HepG2 (cell line): ENCODE results near the gene LLGL2. TPM values are rescaled to one million over a fixed set of nuclear protein-coding genes. Genes with fewer than 3 reads are reported as not detected.

Experiments
- ARID2 ChIP-seq: sonication (generic); formaldehyde crosslinking; IDR thresholded peaks from 2 replicates; pipeline ENCODE4 v1.8.1; 2022; ENCODE audit warnings: mild to moderate bottlenecking, missing genetic modification reagents, borderline replicate concordance
- GABPB1 ChIP-seq: IDR thresholded peaks from 2 replicates; pipeline ENCODE4 v1.6.1; 2016; ENCODE audit warnings: mild to moderate bottlenecking, missing genetic modification reagents, moderate library complexity, missing compliant biosample characterization
- HOXA7 ChIP-seq: sonication (generic); formaldehyde crosslinking; IDR thresholded peaks from 2 replicates; pipeline ENCODE4 v1.8.1; 2022; ENCODE audit warnings: mild to moderate bottlenecking, missing genetic modification reagents, moderate library complexity
- IRF2 ChIP-seq: IDR thresholded peaks from 2 replicates; pipeline ENCODE4 v1.6.1; 2018; ENCODE audit warnings: missing genetic modification reagents, missing compliant biosample characterization
- KLF16 ChIP-seq, 2 experiments: sonication (generic) in 1 of 2; formaldehyde crosslinking in 1 of 2; IDR thresholded peaks; 2 replicates each; pipeline versions ENCODE4 v1.6.1 to v1.8.0; 2016 to 2023; ENCODE audit warnings: missing genetic modification reagents in 2 of 2, missing compliant biosample characterization in 1 of 2
- NFE2 ChIP-seq: sonication (generic); formaldehyde crosslinking; IDR thresholded peaks from 2 replicates; pipeline ENCODE4 v1.4.0; 2020; ENCODE audit warnings: missing genetic modification reagents
- PAF1 ChIP-seq: IDR thresholded peaks from 2 replicates; pipeline ENCODE4 v1.6.1; 2016; ENCODE audit warnings: missing genetic modification reagents, missing compliant biosample characterization
- RAD21 ChIP-seq: fragments of 450-650 bp; formaldehyde crosslinking; IDR thresholded peaks from 2 replicates; pipeline ENCODE4 v1.5.0; 2020; ENCODE audit warnings: mild to moderate bottlenecking
- SOX6 ChIP-seq, 2 experiments: fragments of 450-650 bp in 1 of 2; sonication (generic) in 1 of 2; formaldehyde crosslinking in 1 of 2; IDR thresholded peaks; 2 replicates each; pipeline versions ENCODE4 v1.4.0 to v1.6.1; 2017 to 2020; ENCODE audit warnings: antibody characterized with exemption in 1 of 2, mild to moderate bottlenecking in 1 of 2, missing genetic modification reagents in 1 of 2
- SP1 ChIP-seq, 2 experiments: fragments of 450-650 bp in 1 of 2; sonication (generic) in 1 of 2; formaldehyde crosslinking in 1 of 2; IDR thresholded peaks; 2 replicates each; pipeline versions ENCODE4 v1.4.0 to v1.6.1; 2016 to 2020; ENCODE audit warnings: missing genetic modification reagents in 1 of 2
- THAP11 ChIP-seq: IDR thresholded peaks from 2 replicates; pipeline ENCODE4 v1.6.1; 2016; ENCODE audit warnings: missing biosample characterization, missing genetic modification reagents
- U2AF1 ChIP-seq: fragments of 200-400 bp; formaldehyde crosslinking; optimal IDR thresholded peaks from 2 replicates; pipeline ENCODE3; 2017; ENCODE audit warnings: mild to moderate bottlenecking, low read depth, low read length
- ZBTB1 ChIP-seq: sonication (generic); formaldehyde crosslinking; IDR thresholded peaks from 2 replicates; pipeline ENCODE4 v1.4.0; 2020; ENCODE audit warnings: missing genetic modification reagents, borderline replicate concordance
- ZBTB20 ChIP-seq: sonication (generic); formaldehyde crosslinking; IDR thresholded peaks from 2 replicates; pipeline ENCODE4 v1.8.1; 2023; ENCODE audit warnings: missing genetic modification reagents, low read depth, mild to moderate bottlenecking, borderline replicate concordance
- ZC3H13 ChIP-seq: sonication (generic); formaldehyde crosslinking; IDR thresholded peaks from 2 replicates; pipeline ENCODE4 v1.8.1; 2023; ENCODE audit warnings: mild to moderate bottlenecking, missing genetic modification reagents, moderate library complexity
- ZFP91 ChIP-seq: sonication (generic); formaldehyde crosslinking; IDR thresholded peaks from 2 replicates; pipeline ENCODE4 v1.9.0; 2022; ENCODE audit warnings: missing genetic modification reagents, mild to moderate bottlenecking, borderline replicate concordance
- ZGPAT ChIP-seq: IDR thresholded peaks from 2 replicates; pipeline ENCODE4 v1.6.1; 2016; ENCODE audit warnings: mild to moderate bottlenecking
- ZMYM2 ChIP-seq: sonication (generic); formaldehyde crosslinking; IDR thresholded peaks from 2 replicates; pipeline ENCODE4 v1.8.0; 2022; ENCODE audit warnings: mild to moderate bottlenecking, missing genetic modification reagents
- ZNF143 ChIP-seq: sonication (generic); formaldehyde crosslinking; IDR thresholded peaks from 2 replicates; pipeline ENCODE4 v1.4.0; 2020; ENCODE audit warnings: missing genetic modification reagents
- polyA plus RNA-seq, 8 experiments: library from polyadenylated mRNA; depleted of rRNA in 3 of 8; stranded (reverse) in 7 of 8; unstranded in 1 of 8; fragments of >200 nt; fragmentation: Illumina TruSeq in 4 of 8; extraction: Trizol in 4 of 8; gene quantifications; 2 replicates each; pipeline versions ENCODE4 v1.2.1 to v1.2.3, GENCODE V29; 2011 to 2016; ENCODE audit warnings: low read depth in 4 of 8, missing spikeins in 1 of 8, mixed read lengths in 1 of 8; ENCODE audit not compliant: insufficient read depth in 1 of 8
- total RNA-seq, 5 experiments: library from RNA; depleted of rRNA; stranded (reverse); fragments of >200 nt; fragmentation: Illumina TruSeq; extraction: Trizol; gene quantifications; 2 replicates each; pipeline ENCODE4 v1.2.3, GENCODE V29; 2016; ENCODE audit warnings: low read depth in 1 of 5
- TF ChIP-seq, protein P1 (sequence below): sonication (generic); formaldehyde crosslinking; IDR thresholded peaks from 2 replicates; pipeline ENCODE4 v1.4.0; 2020; ENCODE audit warnings: mild to moderate bottlenecking, missing genetic modification reagents
- TF ChIP-seq, protein P2 (sequence below): sonication (generic); formaldehyde crosslinking; IDR thresholded peaks from 2 replicates; pipeline ENCODE4 v1.4.0; 2020; ENCODE audit warnings: missing genetic modification reagents
- TF ChIP-seq, protein P3 (sequence below): sonication (generic); formaldehyde crosslinking; IDR thresholded peaks from 2 replicates; pipeline ENCODE4 v1.4.0; 2020; ENCODE audit warnings: low read depth, mild to moderate bottlenecking, missing genetic modification reagents

LLGL2 gene
- total and polyA plus RNA-seq, 2 of the 13 experiments (the other 11 are each of a cell fraction or from before 2014, with no cell fraction given) = 83.0 to 86.7 TPM

DNA sequence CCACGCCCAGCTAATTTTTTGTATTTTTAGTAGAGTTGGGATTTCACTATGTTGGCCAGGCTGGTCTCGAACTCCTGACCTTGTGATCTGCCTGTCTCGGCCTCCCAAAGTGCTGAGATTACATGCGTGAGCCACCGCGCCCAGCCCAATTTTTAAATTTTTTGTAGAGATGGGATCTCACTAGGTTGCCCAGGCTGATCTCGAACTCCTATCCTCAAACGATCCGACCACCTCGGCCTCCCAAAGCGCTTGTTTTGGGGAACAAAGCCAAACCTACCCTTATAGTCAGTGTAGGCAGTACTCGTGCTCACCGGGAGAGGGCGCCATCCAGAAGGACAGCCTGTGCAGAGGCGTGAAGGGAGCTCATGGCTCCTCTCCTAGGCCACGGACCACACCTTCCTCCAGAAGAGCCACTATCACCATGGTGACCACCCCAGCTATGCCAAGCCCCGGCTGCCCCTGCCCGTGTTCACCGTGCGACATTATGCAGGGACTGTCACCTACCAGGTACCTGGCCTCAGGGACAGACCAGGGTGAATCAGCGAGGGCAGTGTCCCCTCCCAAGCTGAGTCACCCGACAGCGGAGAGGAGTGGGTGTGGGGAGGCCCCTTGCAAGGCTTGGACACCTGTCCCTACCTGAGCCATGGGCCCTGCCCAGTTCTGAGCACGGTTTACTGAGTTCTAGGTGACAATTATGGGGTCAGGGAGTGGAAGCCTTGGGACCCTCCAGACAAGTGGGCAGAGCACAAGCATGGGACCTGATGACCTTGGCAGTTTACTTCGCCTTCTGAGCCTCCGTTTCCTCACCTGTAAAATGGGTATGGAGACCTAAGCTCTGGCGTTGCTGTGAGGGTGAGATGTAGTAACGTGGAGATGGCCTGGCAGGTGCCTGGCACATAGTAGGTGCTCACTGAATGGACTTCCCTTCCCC is 75.8 kb downstream of the LLGL2 start (continued):
- 0 out of 2 replicates have a peak, but pooled peaks have one; percentile 39 for TF ChIP-seq HOXA7 (CRISPR knock-in tag)
- TF ChIP-seq, protein P1, sequence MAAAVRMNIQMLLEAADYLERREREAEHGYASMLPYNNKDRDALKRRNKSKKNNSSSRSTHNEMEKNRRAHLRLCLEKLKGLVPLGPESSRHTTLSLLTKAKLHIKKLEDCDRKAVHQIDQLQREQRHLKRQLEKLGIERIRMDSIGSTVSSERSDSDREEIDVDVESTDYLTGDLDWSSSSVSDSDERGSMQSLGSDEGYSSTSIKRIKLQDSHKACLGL (CRISPR knock-in tag) = no peak
- TF ChIP-seq, protein P2, sequence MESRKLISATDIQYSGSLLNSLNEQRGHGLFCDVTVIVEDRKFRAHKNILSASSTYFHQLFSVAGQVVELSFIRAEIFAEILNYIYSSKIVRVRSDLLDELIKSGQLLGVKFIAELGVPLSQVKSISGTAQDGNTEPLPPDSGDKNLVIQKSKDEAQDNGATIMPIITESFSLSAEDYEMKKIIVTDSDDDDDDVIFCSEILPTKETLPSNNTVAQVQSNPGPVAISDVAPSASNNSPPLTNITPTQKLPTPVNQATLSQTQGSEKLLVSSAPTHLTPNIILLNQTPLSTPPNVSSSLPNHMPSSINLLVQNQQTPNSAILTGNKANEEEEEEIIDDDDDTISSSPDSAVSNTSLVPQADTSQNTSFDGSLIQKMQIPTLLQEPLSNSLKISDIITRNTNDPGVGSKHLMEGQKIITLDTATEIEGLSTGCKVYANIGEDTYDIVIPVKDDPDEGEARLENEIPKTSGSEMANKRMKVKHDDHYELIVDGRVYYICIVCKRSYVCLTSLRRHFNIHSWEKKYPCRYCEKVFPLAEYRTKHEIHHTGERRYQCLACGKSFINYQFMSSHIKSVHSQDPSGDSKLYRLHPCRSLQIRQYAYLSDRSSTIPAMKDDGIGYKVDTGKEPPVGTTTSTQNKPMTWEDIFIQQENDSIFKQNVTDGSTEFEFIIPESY (CRISPR knock-in tag) = peak; percentile 58
- TF ChIP-seq RAD21 (CRISPR knock-in tag) = peak; percentile 78
- TF ChIP-seq ZMYM2 (CRISPR knock-in tag) = no peak
- TF ChIP-seq, protein P3, sequence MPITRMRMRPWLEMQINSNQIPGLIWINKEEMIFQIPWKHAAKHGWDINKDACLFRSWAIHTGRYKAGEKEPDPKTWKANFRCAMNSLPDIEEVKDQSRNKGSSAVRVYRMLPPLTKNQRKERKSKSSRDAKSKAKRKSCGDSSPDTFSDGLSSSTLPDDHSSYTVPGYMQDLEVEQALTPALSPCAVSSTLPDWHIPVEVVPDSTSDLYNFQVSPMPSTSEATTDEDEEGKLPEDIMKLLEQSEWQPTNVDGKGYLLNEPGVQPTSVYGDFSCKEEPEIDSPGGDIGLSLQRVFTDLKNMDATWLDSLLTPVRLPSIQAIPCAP = no peak
- TF ChIP-seq ZC3H13 (CRISPR knock-in tag) = 0 out of 2 replicates have a peak, but pooled peaks have one; percentile 26
- no peak for TF ChIP-seq SP1 (IDR thresholded peaks at IDR 0.05)
- no peak for TF ChIP-seq SP1 (CRISPR knock-in tag; IDR thresholded peaks at IDR 0.05)
- TF ChIP-seq ARID2 (CRISPR knock-in tag) = no peak
- peak in 1 of 2 experiments; percentile 55; a peak in 1 of 4 replicates for TF ChIP-seq KLF16 (CRISPR knock-in tag; IDR thresholded peaks at IDR 0.05)
- peak; percentile 55; the same call in 1 of the 2 replicates for TF ChIP-seq ZFP91 (CRISPR knock-in tag)
- TF ChIP-seq ZBTB20 (CRISPR knock-in tag) = no peak
- TF ChIP-seq ZGPAT (CRISPR knock-in tag) = peak; percentile 26; the same call in 1 of the 2 replicates
- peak; percentile 59 for TF ChIP-seq THAP11 (CRISPR knock-in tag)
- TF ChIP-seq NFE2 (CRISPR knock-in tag) = peak; percentile 38; the same call in 1 of the 2 replicates
- TF ChIP-seq GABPB1 (CRISPR knock-in tag) = peak; percentile 39
- peak; percentile 52; the same call in 1 of the 2 replicates for TF ChIP-seq IRF2 (CRISPR knock-in tag)
- 0 out of 2 replicates have a peak, but pooled peaks have one; percentile 14 for TF ChIP-seq ZNF143 (CRISPR knock-in tag)
- no peak for TF ChIP-seq U2AF1
- TF ChIP-seq PAF1 = no peak
- TF ChIP-seq SOX6 (IDR thresholded peaks at IDR 0.05) = no peak
- TF ChIP-seq SOX6 (CRISPR knock-in tag; IDR thresholded peaks at IDR 0.05) = peak; percentile 32; the same call in 1 of the 2 replicates
- no peak for TF ChIP-seq ZBTB1 (CRISPR knock-in tag)
